ENCODE data around the gene SCARB2.
A peak's percentile ranks its signal among the peaks of the same experiment; 100 is the strongest.
"Not testable (repeated sequence)": the region's sequence is repeated elsewhere in the genome, so short reads cannot be mapped to it uniquely, and the experiment has no call there.

The SCARB2 gene
- 11.5 to 38.3 reads per million in 2 experiments for total RNA-seq

GRCh38 chr4:76213415-76214176, at the start of gene SCARB2:
Gene SCARB2 (minus strand): TSS chr4:76213824. CDS start chr4:76213543, 281 bp downstream.
- peak; percentile 55 for DNase-seq (ENCODE audit: low read depth)

- no peak for DNase-seq (ENCODE audit: low read depth)
Observed at GRCh38 chr4:76260571-76260970, 46.9 kb upstream of the SCARB2 start.

GRCh38 chr4:76257824-76258223, 44.2 kb upstream of the SCARB2 start:
- no peak for DNase-seq (ENCODE audit: low read depth)

GRCh38 chr4:76256968-76257367, 43.3 kb upstream of the SCARB2 start:
- DNase-seq (ENCODE audit: low read depth): no peak

GRCh38 chr4:76256032-76256431, 42.4 kb upstream of the SCARB2 start:
- DNase-seq (ENCODE audit: low read depth): no peak

GRCh38 chr4:76253511-76253910, 39.9 kb upstream of the SCARB2 start:
- DNase-seq (ENCODE audit: low read depth): no peak

- DNase-seq (ENCODE audit: low read depth): no peak
Observed at GRCh38 chr4:76252271-76252653, 38.6 kb upstream of the SCARB2 start.

- no peak for DNase-seq (ENCODE audit: low read depth)
Observed at GRCh38 chr4:76251441-76252270, 38.0 kb upstream of the SCARB2 start, which contains the start of gene FAM47E. Gene FAM47E (plus strand): TSS chr4:76251721. CDS start chr4:76251747, 26 bp downstream.

- no peak for DNase-seq (ENCODE audit: low read depth)
Observed at GRCh38 chr4:76250962-76251361, 37.3 kb upstream of the SCARB2 start.

- DNase-seq (ENCODE audit: low read depth): no peak
Observed at GRCh38 chr4:76246852-76247251, 33.2 kb upstream of the SCARB2 start.

- DNase-seq (ENCODE audit: low read depth): no peak
Observed at GRCh38 chr4:76246025-76246424, 32.4 kb upstream of the SCARB2 start.

GRCh38 chr4:76243877-76244276, 30.3 kb upstream of the SCARB2 start:
- DNase-seq (ENCODE audit: low read depth): not testable (repeated sequence)

- no peak for DNase-seq (ENCODE audit: low read depth)
Observed at GRCh38 chr4:76240236-76240635, 26.6 kb upstream of the SCARB2 start.

- DNase-seq (ENCODE audit: low read depth): no peak
Observed at GRCh38 chr4:76238701-76239100, 25.1 kb upstream of the SCARB2 start.

- no peak for DNase-seq (ENCODE audit: low read depth)
Observed at GRCh38 chr4:76238236-76238635, 24.6 kb upstream of the SCARB2 start.

- no peak for DNase-seq (ENCODE audit: low read depth)
Observed at GRCh38 chr4:76235915-76236314, 22.3 kb upstream of the SCARB2 start.

- DNase-seq (ENCODE audit: low read depth): no peak
Observed at GRCh38 chr4:76235407-76235806, 21.8 kb upstream of the SCARB2 start.

GRCh38 chr4:76234679-76235044, 21.0 kb upstream of the SCARB2 start:
- no peak for DNase-seq (ENCODE audit: low read depth)

- no peak for DNase-seq (ENCODE audit: low read depth)
Observed at GRCh38 chr4:76233967-76234678, 20.5 kb upstream of the SCARB2 start.

GRCh38 chr4:76233529-76233928, 19.9 kb upstream of the SCARB2 start:
- DNase-seq (ENCODE audit: low read depth): no peak

- DNase-seq (ENCODE audit: low read depth): no peak
Observed at GRCh38 chr4:76233083-76233482, 19.5 kb upstream of the SCARB2 start.

GRCh38 chr4:76232681-76233080, 19.1 kb upstream of the SCARB2 start:
- no peak for DNase-seq (ENCODE audit: low read depth)

All from T follicular helper cell (primary cell).